ENCODE measurements around the gene USP48. TPM values are rescaled to one million over a fixed set of nuclear protein-coding genes. Genes with fewer than 3 reads are reported as not detected.

USP48 gene
- total and polyA plus RNA-seq, 10 donors: 17.5 to 105 (median 82.4) TPM

DNA sequence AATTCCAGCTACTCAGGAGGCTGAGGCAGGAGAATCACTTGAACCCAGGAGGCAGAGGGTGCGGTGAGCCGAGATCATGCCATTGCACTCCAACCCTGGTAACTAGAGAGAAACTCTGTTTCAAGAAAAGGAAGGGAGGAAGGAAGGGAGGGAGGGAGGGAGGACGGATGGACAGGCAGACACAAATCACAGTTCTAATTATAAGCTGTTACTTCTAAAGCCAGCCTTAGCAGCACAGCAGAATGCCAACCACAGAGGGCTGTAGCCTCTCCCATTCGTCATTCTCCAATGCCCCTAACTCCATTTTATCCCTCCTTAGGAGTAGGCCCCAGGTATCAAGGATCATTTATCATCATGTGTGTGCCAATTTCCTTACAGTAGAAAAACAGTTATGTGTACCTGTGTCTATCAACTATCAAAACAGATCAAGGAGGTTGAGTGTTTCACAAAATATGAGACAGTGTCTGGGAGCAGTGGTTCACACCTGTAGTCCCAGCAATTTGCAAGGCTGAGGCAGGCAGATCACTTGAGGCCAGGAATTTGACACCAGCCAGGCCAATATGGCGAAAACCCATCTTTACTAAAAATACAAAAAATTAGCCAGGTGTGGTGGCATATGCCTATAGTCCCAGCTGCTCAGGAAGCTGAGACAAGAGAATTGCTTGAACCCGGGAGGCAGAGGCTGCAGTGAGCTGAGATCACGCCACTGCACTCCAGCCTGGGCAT lies 19.1 kb downstream of the USP48 start:
- Histone ChIP-seq H3K9me3 (no peaks in the 10 kb centered on the region), H3K27ac (peak overlapping the region in 4 of 8 donors; percentile 3 to 71 (median 59)), H3K27me3 (replicated peaks in 1 of 7) (no peaks in the 10 kb centered on the region), H3K4me1 (peaks cover 23 to 98% (median 90%) of the 10 kb centered on the region in 6 donors), H3K36me3 (peaks cover 0 to 3% (median 0%) of the 10 kb centered on the region in 6 donors), H3K4me3 (no peak overlapping the region)
- TF ChIP-seq, protein P1, sequence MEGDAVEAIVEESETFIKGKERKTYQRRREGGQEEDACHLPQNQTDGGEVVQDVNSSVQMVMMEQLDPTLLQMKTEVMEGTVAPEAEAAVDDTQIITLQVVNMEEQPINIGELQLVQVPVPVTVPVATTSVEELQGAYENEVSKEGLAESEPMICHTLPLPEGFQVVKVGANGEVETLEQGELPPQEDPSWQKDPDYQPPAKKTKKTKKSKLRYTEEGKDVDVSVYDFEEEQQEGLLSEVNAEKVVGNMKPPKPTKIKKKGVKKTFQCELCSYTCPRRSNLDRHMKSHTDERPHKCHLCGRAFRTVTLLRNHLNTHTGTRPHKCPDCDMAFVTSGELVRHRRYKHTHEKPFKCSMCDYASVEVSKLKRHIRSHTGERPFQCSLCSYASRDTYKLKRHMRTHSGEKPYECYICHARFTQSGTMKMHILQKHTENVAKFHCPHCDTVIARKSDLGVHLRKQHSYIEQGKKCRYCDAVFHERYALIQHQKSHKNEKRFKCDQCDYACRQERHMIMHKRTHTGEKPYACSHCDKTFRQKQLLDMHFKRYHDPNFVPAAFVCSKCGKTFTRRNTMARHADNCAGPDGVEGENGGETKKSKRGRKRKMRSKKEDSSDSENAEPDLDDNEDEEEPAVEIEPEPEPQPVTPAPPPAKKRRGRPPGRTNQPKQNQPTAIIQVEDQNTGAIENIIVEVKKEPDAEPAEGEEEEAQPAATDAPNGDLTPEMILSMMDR (IDR thresholded peaks at IDR 0.05 in 8 of 11, conservative IDR thresholded peaks at IDR 0.05 in 3 of 11): no peak
- no peak for DNase-seq
- WGBS, 5 donors: 53 to 65% (median 58%) methylated on average over 7 of the region's 7 CpGs
- intact Hi-C loops (cut with DNase I; ENCODE audit: low total_unique reads): no loop called here

- Histone ChIP-seq H3K27me3 (replicated peaks in 1 of 7) (no peaks in the 10 kb centered on the region), H3K9me3 (no peaks in the 10 kb centered on the region), H3K4me3 (no peak overlapping the region), H3K36me3 (no peaks in the 10 kb centered on the region), H3K27ac (peak overlapping the region in 4 of 8 donors; percentile 48 to 71 (median 59)), H3K4me1 (peaks cover 23 to 98% (median 84%) of the 10 kb centered on the region in 6 donors)
- intact Hi-C loops (cut with DNase I; ENCODE audit: low total_unique reads): no loop called here
- WGBS, 5 donors: 85 to 90% (median 88%) methylated on average over 10 of the region's 10 CpGs
- DNase-seq: no peak
- TF ChIP-seq POLR2AphosphoS5 (IDR thresholded peaks at IDR 0.05) (no peak), POLR2A (IDR thresholded peaks at IDR 0.05) (no peak)
- TF ChIP-seq, protein P1 (IDR thresholded peaks at IDR 0.05 in 8 of 11, conservative IDR thresholded peaks at IDR 0.05 in 3 of 11): no peak
Measured at GRCh38 chr1:21763236-21763635, 19.7 kb downstream of the USP48 start.

DNA sequence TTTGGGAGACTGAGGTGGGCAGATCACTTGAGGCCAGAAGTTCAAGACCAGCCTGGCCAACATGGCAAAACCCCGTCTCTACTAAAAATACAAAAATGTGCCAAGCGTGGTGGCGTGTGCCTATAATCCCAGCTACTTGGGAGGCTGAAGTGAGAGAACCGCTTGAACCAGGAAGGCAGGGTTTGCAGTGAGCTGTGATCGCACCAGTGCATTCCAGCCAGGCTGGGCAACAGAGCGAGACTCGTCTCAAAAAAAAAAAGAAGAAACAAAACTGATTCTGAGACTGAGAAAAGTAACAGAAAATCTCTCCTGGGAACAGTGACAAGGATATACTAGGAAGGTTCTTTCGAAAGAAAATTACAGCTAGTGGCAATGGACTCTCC lies 20.9 kb downstream of the USP48 start:
- Histone ChIP-seq H3K27me3 (replicated peaks in 1 of 7) (no peaks in the 10 kb centered on the region), H3K4me3 (peak overlapping the region in 1 of 8 donors; percentile 1), H3K27ac (peak overlapping the region in 5 of 8 donors; percentile 39 to 71 (median 57)), H3K36me3 (peaks cover 0 to 6% (median 0%) of the 10 kb centered on the region in 6 donors), H3K4me1 (peaks cover 23 to 98% (median 75%) of the 10 kb centered on the region in 6 donors), H3K9me3 (no peaks in the 10 kb centered on the region)
- intact Hi-C loops (cut with DNase I; ENCODE audit: low total_unique reads): no loop called here
- no peak for DNase-seq
- TF ChIP-seq POLR2A (IDR thresholded peaks at IDR 0.05) (no peak), POLR2AphosphoS5 (IDR thresholded peaks at IDR 0.05) (peak in 1 of 3 donors; percentile 10)
- WGBS, 5 donors: 71 to 83% (median 75%) methylated on average over 8 of the region's 8 CpGs

GRCh38 chr1:21761052-21761451 lies 21.9 kb downstream of the USP48 start:
- intact Hi-C loops (cut with DNase I; ENCODE audit: low total_unique reads): no loop called here
- Histone ChIP-seq H3K4me1 (peaks cover 23 to 90% (median 66%) of the 10 kb centered on the region in 6 donors), H3K27me3 (replicated peaks in 1 of 7) (no peaks in the 10 kb centered on the region), H3K36me3 (peaks cover 0 to 13% (median 4%) of the 10 kb centered on the region in 6 donors), H3K9me3 (no peaks in the 10 kb centered on the region), H3K4me3 (no peak overlapping the region), H3K27ac (peak overlapping the region in 5 of 8 donors; percentile 39 to 71 (median 57))
- no peak for TF ChIP-seq POLR2AphosphoS5 (IDR thresholded peaks at IDR 0.05)
- DNase-seq: no peak
- 39 to 64% (median 50%) methylated on average over 3 of the region's 3 CpGs for WGBS, 5 donors

DNA sequence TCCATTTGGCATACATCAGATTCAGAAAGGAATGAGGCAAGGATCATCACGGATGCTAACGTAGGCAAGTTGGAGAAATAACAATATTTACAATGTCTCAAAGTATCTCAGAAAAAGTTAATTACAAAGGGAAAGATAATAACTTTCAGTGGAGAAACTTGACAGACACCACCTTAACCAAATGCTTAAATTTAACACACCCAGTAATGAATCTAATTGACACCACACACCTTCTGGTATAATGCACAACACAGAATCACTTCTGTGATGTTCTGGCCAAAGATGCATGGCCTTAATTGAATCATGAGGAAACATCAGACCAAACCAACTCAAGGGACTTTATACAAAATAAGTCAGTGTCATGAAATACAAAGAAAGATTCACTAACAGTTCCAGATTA lies 23.1 kb downstream of the USP48 start:
- Histone ChIP-seq H3K36me3 (peaks cover 0 to 25% (median 16%) of the 10 kb centered on the region in 6 donors), H3K4me3 (no peak overlapping the region), H3K27me3 (replicated peaks in 1 of 7) (no peaks in the 10 kb centered on the region), H3K9me3 (no peaks in the 10 kb centered on the region), H3K27ac (peak overlapping the region in 2 of 8 donors; percentile 14 to 57), H3K4me1 (peaks cover 17 to 77% (median 57%) of the 10 kb centered on the region in 6 donors)
- no peak for DNase-seq
- no peak for TF ChIP-seq POLR2AphosphoS5 (IDR thresholded peaks at IDR 0.05)
- TF ChIP-seq POLR2A (IDR thresholded peaks at IDR 0.05): no peak
- TF ChIP-seq, protein P1 (IDR thresholded peaks at IDR 0.05 in 8 of 11, conservative IDR thresholded peaks at IDR 0.05 in 3 of 11): no peak
- intact Hi-C loops (cut with DNase I; ENCODE audit: low total_unique reads): no loop called here
- 83 to 92% (median 88%) methylated on average over 2 of the region's 2 CpGs for WGBS, 5 donors

Data from spleen (tissue), 11 donors.